ENCODE measurements around the gene MISP3.

- TF ChIP-seq, protein P1, sequence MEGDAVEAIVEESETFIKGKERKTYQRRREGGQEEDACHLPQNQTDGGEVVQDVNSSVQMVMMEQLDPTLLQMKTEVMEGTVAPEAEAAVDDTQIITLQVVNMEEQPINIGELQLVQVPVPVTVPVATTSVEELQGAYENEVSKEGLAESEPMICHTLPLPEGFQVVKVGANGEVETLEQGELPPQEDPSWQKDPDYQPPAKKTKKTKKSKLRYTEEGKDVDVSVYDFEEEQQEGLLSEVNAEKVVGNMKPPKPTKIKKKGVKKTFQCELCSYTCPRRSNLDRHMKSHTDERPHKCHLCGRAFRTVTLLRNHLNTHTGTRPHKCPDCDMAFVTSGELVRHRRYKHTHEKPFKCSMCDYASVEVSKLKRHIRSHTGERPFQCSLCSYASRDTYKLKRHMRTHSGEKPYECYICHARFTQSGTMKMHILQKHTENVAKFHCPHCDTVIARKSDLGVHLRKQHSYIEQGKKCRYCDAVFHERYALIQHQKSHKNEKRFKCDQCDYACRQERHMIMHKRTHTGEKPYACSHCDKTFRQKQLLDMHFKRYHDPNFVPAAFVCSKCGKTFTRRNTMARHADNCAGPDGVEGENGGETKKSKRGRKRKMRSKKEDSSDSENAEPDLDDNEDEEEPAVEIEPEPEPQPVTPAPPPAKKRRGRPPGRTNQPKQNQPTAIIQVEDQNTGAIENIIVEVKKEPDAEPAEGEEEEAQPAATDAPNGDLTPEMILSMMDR (IDR thresholded peaks at IDR 0.05) = no peak
- TF ChIP-seq POLR2A (IDR thresholded peaks at IDR 0.05) = no peak
- TF ChIP-seq POLR2AphosphoS5 (IDR thresholded peaks at IDR 0.05) = no peak
These were observed 16.4 kb upstream of the MISP3 start for GRCh38 chr19:14056069-14056666.

Measured in suprapubic skin (tissue), 4 donors.